ENCODE measurements around the gene PRICKLE2.

The PRICKLE2 gene

GRCh38 chr3:64247991-64248646 is 22.9 kb upstream of the PRICKLE2 start:
- DNase-seq = no peak

- peak; percentile 39 for DNase-seq
Observed at GRCh38 chr3:64244011-64244942, 19.0 kb upstream of the PRICKLE2 start.

- no peak for DNase-seq
Observed at GRCh38 chr3:64242435-64242834, 17.2 kb upstream of the PRICKLE2 start.

GRCh38 chr3:64240959-64241358 is 15.7 kb upstream of the PRICKLE2 start:
- no peak for DNase-seq

- DNase-seq = no peak
Observed at GRCh38 chr3:64240396-64240795, 15.1 kb upstream of the PRICKLE2 start.

- DNase-seq = no peak
Observed at GRCh38 chr3:64239841-64240240, 14.6 kb upstream of the PRICKLE2 start.

- DNase-seq = peak; percentile 65
Observed at GRCh38 chr3:64238971-64239667, 13.9 kb upstream of the PRICKLE2 start.

- DNase-seq = no peak
Observed at GRCh38 chr3:64237083-64237482, 11.8 kb upstream of the PRICKLE2 start.

GRCh38 chr3:64235605-64236004 is 10.3 kb upstream of the PRICKLE2 start:
- DNase-seq = no peak

GRCh38 chr3:64234571-64234970 is 9.3 kb upstream of the PRICKLE2 start:
- no peak for DNase-seq

- DNase-seq = no peak
Observed at GRCh38 chr3:64232821-64233220, 7.6 kb upstream of the PRICKLE2 start.

GRCh38 chr3:64229903-64230302 is 4.6 kb upstream of the PRICKLE2 start:
- no peak for DNase-seq

- DNase-seq = no peak
Observed at GRCh38 chr3:64228110-64228509, 2.8 kb upstream of the PRICKLE2 start.

- DNase-seq = no peak
Observed at GRCh38 chr3:64226730-64227129, 1.5 kb upstream of the PRICKLE2 start.

- DNase-seq = no peak
Observed at GRCh38 chr3:64225695-64226499, 631 bp upstream of the PRICKLE2 start.

GRCh38 chr3:64223791-64224745 is 1.2 kb downstream of the PRICKLE2 start:
- peak; percentile 37 for DNase-seq

- DNase-seq = no peak
Observed at GRCh38 chr3:64222501-64223111, 2.7 kb downstream of the PRICKLE2 start.

- no peak for DNase-seq
Observed at GRCh38 chr3:64221571-64222257, 3.6 kb downstream of the PRICKLE2 start.

- DNase-seq = no peak
Observed at GRCh38 chr3:64220161-64220914, 4.9 kb downstream of the PRICKLE2 start.

- no peak for DNase-seq
Observed at GRCh38 chr3:64218746-64219145, 6.5 kb downstream of the PRICKLE2 start.
